Hepatocyte (in vitro differentiated cells): Measurements from ENCODE around the gene PCDH9. TPM values are rescaled to one million over a fixed set of nuclear protein-coding genes. Genes with fewer than 3 reads are reported as not detected.

Source experiments
- DNase-seq: peaks from one replicate; pipeline ENCODE4 v3.0.0-alpha.2; 2016; ENCODE audit warnings: low spot score
- H2AFZ ChIP-seq: fragments of 200-600 bp; sonication (generic); 2 replicates; pipeline ENCODE4 v1.6.0; 2016; ENCODE audit warnings: antibody characterized with exemption, mild to moderate bottlenecking
- H3K27ac ChIP-seq: fragments of 200-600 bp; sonication (generic); 2 replicates; pipeline ENCODE4 v1.5.1; 2016; ENCODE audit warnings: mild to moderate bottlenecking
- H3K27me3 ChIP-seq: fragments of 200-600 bp; sonication (generic); 2 replicates; pipeline ENCODE4 v1.6.1; 2016
- H3K36me3 ChIP-seq: fragments of 200-600 bp; sonication (generic); replicated peaks from 2 replicates; pipeline ENCODE4 v1.5.1; 2016; ENCODE audit warnings: low read depth; ENCODE audit not compliant: insufficient read depth
- H3K4me1 ChIP-seq: fragments of 200-600 bp; sonication (generic); 2 replicates; pipeline ENCODE4 v1.5.1; 2016; ENCODE audit warnings: mild to moderate bottlenecking, moderate library complexity; ENCODE audit not compliant: insufficient read depth
- H3K4me2 ChIP-seq: fragments of 200-600 bp; sonication (generic); 2 replicates; pipeline ENCODE4 v1.6.0; 2016
- H3K4me3 ChIP-seq: fragments of 200-600 bp; sonication (generic); 2 replicates; pipeline ENCODE4 v1.5.1; 2016; ENCODE audit warnings: mild to moderate bottlenecking
- H3K79me2 ChIP-seq: fragments of 200-600 bp; sonication (generic); 2 replicates; pipeline ENCODE4 v1.6.0; 2017; ENCODE audit warnings: mild to moderate bottlenecking
- H3K9me2 ChIP-seq: fragments of 200-600 bp; sonication (generic); replicated peaks from 2 replicates; pipeline ENCODE4 v1.6.0; 2017; ENCODE audit warnings: mild to moderate bottlenecking; ENCODE audit not compliant: insufficient read depth
- H3K9me3 ChIP-seq: fragments of 200-600 bp; sonication (generic); 2 replicates; pipeline ENCODE4 v1.5.1; 2016; ENCODE audit warnings: low read depth, mild to moderate bottlenecking
- H4K20me1 ChIP-seq: fragments of 200-600 bp; sonication (generic); 2 replicates; pipeline ENCODE4 v1.6.0; 2016; ENCODE audit warnings: mild to moderate bottlenecking; ENCODE audit not compliant: insufficient read depth, poor library complexity, severe bottlenecking
- EZH2 ChIP-seq: fragments of 200-600 bp; sonication (generic); IDR thresholded peaks from 2 replicates; pipeline ENCODE4 v1.6.1; 2016; ENCODE audit warnings: antibody characterized with exemption, mild to moderate bottlenecking, borderline replicate concordance
- EZH2phosphoT487 ChIP-seq: fragments of 200-600 bp; sonication (generic); IDR thresholded peaks from one replicate; pipeline ENCODE4 v1.6.1; 2018; ENCODE audit warnings: antibody characterized with exemption, mild to moderate bottlenecking, low read depth, moderate library complexity; ENCODE audit not compliant: unreplicated experiment, severe bottlenecking
- WGBS: methylation state at CpG from one replicate; pipeline ENCODE4 v1.1.6; 2016; ENCODE audit warnings: low lambda C conversion rate; ENCODE audit errors: missing lambda C conversion rate; 5-methylcytosine and 5-hydroxymethylcytosine counted together
- polyA plus RNA-seq: library from polyadenylated mRNA; unstranded; fragments of >200 nt; fragmentation: Nextera tagmentation; extraction: Ambion mirVana; gene quantifications from 2 replicates; pipeline ENCODE4 v1.2.1, GENCODE V29; 2016
- total RNA-seq: library from RNA; depleted of rRNA; stranded (reverse); fragments of >200 nt; gene quantifications from 2 replicates; pipeline ENCODE4 v1.2.3, GENCODE V29; 2014
- TF ChIP-seq, protein P1 (sequence below): fragments of 200-600 bp; sonication (generic); IDR thresholded peaks from 2 replicates; pipeline ENCODE4 v1.5.1; 2016; ENCODE audit warnings: antibody characterized with exemption, mild to moderate bottlenecking; ENCODE audit not compliant: poor library complexity

PCDH9 gene
- total and polyA plus RNA-seq, 2 experiments from 2014 or later, result 6.9 to 15.0 TPM

DNA sequence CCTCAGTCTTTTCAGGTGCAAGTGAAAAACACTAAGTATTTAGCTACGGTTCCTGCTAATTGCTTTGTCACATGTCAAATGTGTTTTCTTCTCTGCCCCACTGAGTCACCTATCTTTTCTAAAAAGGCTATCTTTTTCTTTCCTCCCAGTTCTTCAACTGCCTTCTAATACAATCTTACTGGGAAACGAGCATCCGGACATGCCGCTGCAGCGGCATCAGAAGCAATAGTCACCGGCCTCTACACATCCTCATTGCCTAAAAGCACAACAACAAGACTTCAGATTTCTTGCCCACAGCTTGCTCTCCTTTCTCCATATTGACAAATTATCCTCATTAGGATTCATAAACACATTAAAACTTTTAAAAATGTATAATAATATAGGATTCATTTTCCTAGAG is 1.2 kb downstream of the PCDH9 start:
- Histone ChIP-seq H3K4me3 (peak overlapping the region; percentile 81), H3K36me3 (no peaks in the 10 kb centered on the region), H4K20me1 (no peaks in the 10 kb centered on the region), H3K9me3 (no peaks in the 10 kb centered on the region), H3K4me1 (no peaks in the 10 kb centered on the region), H3K4me2 (peak overlapping the region; percentile 79), H3K9me2 (no peaks in the 10 kb centered on the region), H3K27me3 (peaks cover 4% of the 10 kb centered on the region), H3K27ac (no peak overlapping the region), H2AFZ (peak overlapping the region; percentile 50), H3K79me2 (peaks cover 17% of the 10 kb centered on the region)
- TF ChIP-seq, protein P1, sequence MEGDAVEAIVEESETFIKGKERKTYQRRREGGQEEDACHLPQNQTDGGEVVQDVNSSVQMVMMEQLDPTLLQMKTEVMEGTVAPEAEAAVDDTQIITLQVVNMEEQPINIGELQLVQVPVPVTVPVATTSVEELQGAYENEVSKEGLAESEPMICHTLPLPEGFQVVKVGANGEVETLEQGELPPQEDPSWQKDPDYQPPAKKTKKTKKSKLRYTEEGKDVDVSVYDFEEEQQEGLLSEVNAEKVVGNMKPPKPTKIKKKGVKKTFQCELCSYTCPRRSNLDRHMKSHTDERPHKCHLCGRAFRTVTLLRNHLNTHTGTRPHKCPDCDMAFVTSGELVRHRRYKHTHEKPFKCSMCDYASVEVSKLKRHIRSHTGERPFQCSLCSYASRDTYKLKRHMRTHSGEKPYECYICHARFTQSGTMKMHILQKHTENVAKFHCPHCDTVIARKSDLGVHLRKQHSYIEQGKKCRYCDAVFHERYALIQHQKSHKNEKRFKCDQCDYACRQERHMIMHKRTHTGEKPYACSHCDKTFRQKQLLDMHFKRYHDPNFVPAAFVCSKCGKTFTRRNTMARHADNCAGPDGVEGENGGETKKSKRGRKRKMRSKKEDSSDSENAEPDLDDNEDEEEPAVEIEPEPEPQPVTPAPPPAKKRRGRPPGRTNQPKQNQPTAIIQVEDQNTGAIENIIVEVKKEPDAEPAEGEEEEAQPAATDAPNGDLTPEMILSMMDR, result no peak
- TF ChIP-seq EZH2, result no peak
- TF ChIP-seq EZH2phosphoT487, result no peak
- 16% methylated on average over 6 of the region's 6 CpGs for WGBS
- DNase-seq, result no peak

DNA sequence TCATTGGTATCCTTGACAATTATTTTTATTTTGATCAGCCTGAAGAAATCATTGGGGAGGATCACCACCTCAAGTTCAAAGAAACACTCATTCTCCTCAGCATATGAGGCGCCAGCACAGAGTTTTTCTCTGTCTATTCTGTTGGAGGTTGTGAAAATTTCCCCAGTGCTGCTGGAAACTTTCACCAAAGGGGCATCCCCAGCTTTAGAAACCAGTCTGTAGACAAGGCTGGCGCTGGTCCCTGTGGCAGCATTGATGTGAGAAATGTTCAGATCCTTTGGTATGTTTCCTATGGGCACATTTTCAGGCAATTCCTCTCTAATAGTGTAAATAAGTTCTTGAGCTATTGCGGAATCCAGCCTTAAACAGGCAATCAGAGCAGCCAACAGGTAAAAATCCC is 2.1 kb downstream of the PCDH9 start:
- Histone ChIP-seq H3K4me3 (no peak overlapping the region), H4K20me1 (no peaks in the 10 kb centered on the region), H3K79me2 (peaks cover 17% of the 10 kb centered on the region), H3K4me1 (no peaks in the 10 kb centered on the region), H3K36me3 (no peaks in the 10 kb centered on the region), H3K4me2 (peak overlapping the region; percentile 79), H3K27ac (no peak overlapping the region), H3K9me2 (no peaks in the 10 kb centered on the region), H3K9me3 (no peaks in the 10 kb centered on the region), H2AFZ (no peak overlapping the region), H3K27me3 (peaks cover 4% of the 10 kb centered on the region)
- TF ChIP-seq EZH2phosphoT487 (no peak), EZH2 (no peak)
- TF ChIP-seq, protein P1, result no peak
- DNase-seq, result no peak
- 85% methylated on average over 3 of the region's 3 CpGs for WGBS

DNA sequence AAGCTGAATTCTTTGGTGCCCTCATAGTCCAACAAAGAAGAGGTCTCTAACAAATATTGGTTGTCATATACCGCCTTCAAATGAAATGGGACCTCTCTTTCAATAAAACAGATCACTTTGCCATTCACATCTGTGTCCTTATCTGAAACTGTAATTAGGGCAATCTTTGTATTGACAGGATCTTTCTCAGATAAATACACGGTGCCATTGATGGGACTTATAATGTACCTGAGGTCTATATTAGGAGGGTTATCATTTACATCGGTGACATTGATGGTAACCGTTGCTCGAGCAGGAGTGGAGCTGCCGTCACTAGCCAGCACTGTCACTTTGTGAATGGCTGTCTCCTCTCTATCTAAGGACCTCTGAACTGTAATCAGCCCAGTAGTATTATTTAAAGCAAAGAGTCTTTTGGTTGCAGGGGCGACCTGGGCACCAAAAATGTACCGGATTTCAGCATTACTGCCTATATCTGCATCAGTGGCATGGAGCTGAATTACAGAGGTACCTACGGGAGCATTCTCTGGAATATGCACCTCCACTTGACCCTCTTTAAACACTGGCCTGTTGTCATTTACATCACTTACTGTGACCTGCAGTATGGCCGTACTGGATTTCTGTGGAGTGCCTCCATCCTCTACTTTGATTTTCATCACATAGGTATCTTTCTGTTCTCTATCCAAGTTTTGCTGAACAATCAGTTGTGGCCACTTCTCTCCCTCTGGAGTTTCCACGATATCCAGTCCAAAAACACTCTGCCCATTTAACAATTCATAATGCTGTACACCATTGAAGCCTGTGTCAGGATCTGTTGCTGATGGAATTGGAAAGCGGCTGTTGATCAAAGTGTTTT is 2.8 kb downstream of the PCDH9 start:
- peaks cover 4% of the 10 kb centered on the region for H3K27me3 ChIP-seq
- no peaks in the 10 kb centered on the region for H3K36me3 ChIP-seq
- 81% methylated on average over 12 of the region's 12 CpGs for WGBS
- no peaks in the 10 kb centered on the region for H4K20me1 ChIP-seq
- H3K27ac ChIP-seq, result no peak overlapping the region
- H2AFZ ChIP-seq, result no peak overlapping the region
- peaks cover 19% of the 10 kb centered on the region for H3K79me2 ChIP-seq
- no peaks in the 10 kb centered on the region for H3K9me3 ChIP-seq
- peak overlapping the region; percentile 79 for H3K4me2 ChIP-seq
- no peak for DNase-seq
- TF ChIP-seq EZH2phosphoT487 (no peak), EZH2 (no peak)
- no peaks in the 10 kb centered on the region for H3K4me1 ChIP-seq
- no peaks in the 10 kb centered on the region for H3K9me2 ChIP-seq
- H3K4me3 ChIP-seq, result no peak overlapping the region

DNA sequence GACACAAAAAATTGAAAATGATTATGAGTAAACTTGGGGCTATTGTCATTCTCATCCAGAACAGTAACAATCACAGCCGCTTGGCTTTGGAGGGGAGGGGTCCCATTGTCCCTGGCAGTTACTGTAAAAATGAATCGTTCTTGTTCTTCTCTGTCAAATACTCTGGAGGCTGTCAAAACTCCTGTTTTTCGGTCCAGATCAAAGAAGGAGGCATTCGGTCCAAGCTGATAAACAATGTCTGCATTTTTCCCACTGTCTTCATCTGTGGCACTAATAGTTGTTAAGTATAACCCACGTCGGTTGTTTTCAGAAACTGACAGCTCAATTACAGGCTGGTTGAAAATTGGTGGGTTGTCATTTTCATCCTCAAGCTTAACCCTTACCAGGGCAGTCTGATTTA is 3.4 kb downstream of the PCDH9 start:
- peaks cover 20% of the 10 kb centered on the region for H3K79me2 ChIP-seq
- H3K27ac ChIP-seq, result no peak overlapping the region
- no peaks in the 10 kb centered on the region for H3K36me3 ChIP-seq
- WGBS, result 55% methylated on average over 6 of the region's 6 CpGs
- no peak for DNase-seq
- TF ChIP-seq, protein P1, result no peak
- TF ChIP-seq EZH2phosphoT487 (no peak), EZH2 (no peak)
- H3K27me3 ChIP-seq, result peaks cover 4% of the 10 kb centered on the region
- H3K4me2 ChIP-seq, result peak overlapping the region; percentile 79
- H3K9me2 ChIP-seq, result no peaks in the 10 kb centered on the region
- H4K20me1 ChIP-seq, result no peaks in the 10 kb centered on the region
- no peak overlapping the region for H2AFZ ChIP-seq
- H3K4me1 ChIP-seq, result no peaks in the 10 kb centered on the region
- no peaks in the 10 kb centered on the region for H3K9me3 ChIP-seq
- H3K4me3 ChIP-seq, result no peak overlapping the region
